Activated CD4-positive, alpha-beta T cell treated with anti-CD3 and anti-CD28 coated beads, Interleukin-2, amount 10 ng/mL, durations not matched to agents 7 days and 5 days (primary cell): Measurements from ENCODE around the gene PTPRN. TPM values are rescaled to one million over a fixed set of nuclear protein-coding genes. Genes with fewer than 3 reads are reported as not detected.
A peak's percentile ranks its signal among the peaks of the same experiment; 100 is the strongest.

Experiments used
- CTCF ChIA-PET: fragments of 350-600 bp; sonication (Branson Sonifier 250); formaldehyde crosslinking; loops from one replicate; lab custom pipeline; 2021; ENCODE audit warnings: antibody characterized with exemption; lab: Charles Lee
- POLR2A ChIA-PET: fragments of 350-600 bp; sonication (Branson Sonifier 250); formaldehyde crosslinking; loops from one replicate; lab custom pipeline; 2021; ENCODE audit warnings: antibody characterized with exemption; lab: Charles Lee
- DNase-seq: peaks from one replicate; pipeline ENCODE4 v3.0.0-alpha.2; 2020
- H3K27ac Mint-ChIP-seq: one replicate; pipeline ENCODE4 v1.8.0; 2021; ENCODE audit warnings: mild to moderate bottlenecking, moderate library complexity, mixed read lengths
- H3K27me3 Mint-ChIP-seq: one replicate; pipeline ENCODE4 v1.8.0; 2021; ENCODE audit warnings: mixed read lengths
- H3K36me3 Mint-ChIP-seq: one replicate; pipeline ENCODE4 v1.8.0; 2021; ENCODE audit warnings: low read depth, mixed read lengths
- H3K4me1 Mint-ChIP-seq: one replicate; pipeline ENCODE4 v1.8.0; 2021; ENCODE audit warnings: mixed read lengths
- H3K4me3 Mint-ChIP-seq: one replicate; pipeline ENCODE4 v1.8.0; 2021; ENCODE audit warnings: mild to moderate bottlenecking, moderate library complexity, mixed read lengths
- H3K9me3 Mint-ChIP-seq: one replicate; pipeline ENCODE4 v1.8.0; 2021; ENCODE audit warnings: mixed read lengths
- microRNA-seq: library from miRNA; unstranded; fragments of <30 nt; microRNA quantifications from one replicate; pipeline ENCODE4 v1.2.0, GENCODE V29; 2021; ENCODE audit warnings: borderline microRNAs expressed, borderline replicate concordance
- total RNA-seq, 2 experiments: library from RNA; stranded (reverse); gene quantifications; one replicate each; pipeline ENCODE4 v1.2.3, GENCODE V29; 2021

The PTPRN gene
- total RNA-seq, 2 experiments from 2014 or later: not detected

- no peak for DNase-seq
- H3K27me3 Mint-ChIP-seq: no peaks in the 10 kb centered on the region
- peaks cover 52% of the 10 kb centered on the region for H3K36me3 Mint-ChIP-seq
- peaks cover 77% of the 10 kb centered on the region for H3K4me1 Mint-ChIP-seq
- ChIA-PET POLR2A (no interaction called here), CTCF (interaction anchor here (1.5 to 2.9 kb wide), 3 partner anchors 8 to 44 kb away, joined by 6 to 15 read pairs (median 14); partner anchors contain the start of genes ANKZF1, ATG9A and TUBA4A)
- no peaks in the 10 kb centered on the region for H3K9me3 Mint-ChIP-seq
- peak overlapping the region; percentile 99 for H3K4me3 Mint-ChIP-seq
- peak overlapping the region; percentile 99 for H3K27ac Mint-ChIP-seq
These were observed 62.6 kb downstream of the PTPRN start for GRCh38 chr2:219246559-219246958.

GRCh38 chr2:219245899-219246230 lies 63.3 kb downstream of the PTPRN start:
- Mint-ChIP-seq H3K4me1 (peaks cover 70% of the 10 kb centered on the region), H3K9me3 (no peaks in the 10 kb centered on the region), H3K27me3 (no peaks in the 10 kb centered on the region), H3K36me3 (peaks cover 45% of the 10 kb centered on the region), H3K4me3 (peak overlapping the region; percentile 99), H3K27ac (peak overlapping the region; percentile 99)
- POLR2A ChIA-PET: interaction anchor here (1.4 kb wide), 1 partner anchor 8 kb away, joined by 5 read pairs; the partner anchor contains the start of gene TUBA4A
- CTCF ChIA-PET: interaction anchor here (0.9 to 2.9 kb wide), 11 partner anchors 9 to 348 kb away, joined by 3 to 15 read pairs (median 5); partner anchors contain the start of genes ANKZF1, ATG9A, TUBA4A and ZFAND2B
- peak; percentile 32 for DNase-seq

- peak within 1 kb of the TSS; percentile 99 for H3K4me3 Mint-ChIP-seq
- peak; percentile 89 for DNase-seq
- H3K27ac Mint-ChIP-seq: peak within 1 kb of the TSS; percentile 99
- H3K9me3 Mint-ChIP-seq: no peaks in the 10 kb centered on the region
- peaks cover 40% of the 10 kb centered on the region for H3K36me3 Mint-ChIP-seq
- H3K4me1 Mint-ChIP-seq: peaks cover 65% of the 10 kb centered on the region
- no peaks in the 10 kb centered on the region for H3K27me3 Mint-ChIP-seq
- ChIA-PET POLR2A (interaction anchor here (1.0 to 1.4 kb wide), 2 partner anchors 9 to 10 kb away, joined by 4 to 5 read pairs; partner anchors contain the start of gene TUBA4A), CTCF (interaction anchor here (0.9 to 2.9 kb wide), 14 partner anchors 10 to 348 kb away, joined by 3 to 15 read pairs (median 4); partner anchors contain the start of genes ABCB6, ANKZF1, ATG9A and TUBA4A)
These were observed 63.9 kb downstream of the PTPRN start, which contains the start of the genes GLB1L and STK16 for GRCh38 chr2:219245148-219245898. Gene GLB1L, minus strand, starts transcription at chr2:219245444. Its CDS starts 1,871 bp downstream, at chr2:219243573. Gene STK16, plus strand, starts transcription at chr2:219245479. Its CDS starts 521 bp downstream, at chr2:219246000.

- no peak for DNase-seq
- H3K9me3 Mint-ChIP-seq: no peaks in the 10 kb centered on the region
- H3K36me3 Mint-ChIP-seq: peaks cover 34% of the 10 kb centered on the region
- peaks cover 59% of the 10 kb centered on the region for H3K4me1 Mint-ChIP-seq
- CTCF ChIA-PET: interaction anchor here (0.9 to 2.9 kb wide), 13 partner anchors 10 to 347 kb away, joined by 3 to 15 read pairs (median 4); partner anchors contain the start of genes ABCB6, ANKZF1, ATG9A and TUBA4A
- H3K27ac Mint-ChIP-seq: peak overlapping the region; percentile 99
- no peaks in the 10 kb centered on the region for H3K27me3 Mint-ChIP-seq
- peak overlapping the region; percentile 99 for H3K4me3 Mint-ChIP-seq
- POLR2A ChIA-PET: interaction anchor here (1.0 to 1.4 kb wide), 2 partner anchors 9 to 10 kb away, joined by 4 to 5 read pairs; partner anchors contain the start of gene TUBA4A
These were observed 64.4 kb downstream of the PTPRN start for GRCh38 chr2:219244789-219245147.

- ChIA-PET POLR2A (no interaction called here), CTCF (interaction anchor here (1.1 to 1.2 kb wide), 2 partner anchors 13 to 15 kb away, joined by 3 to 4 read pairs; no protein-coding TSS in a partner anchor)
- Mint-ChIP-seq H3K4me3 (peak overlapping the region; percentile 5), H3K27me3 (no peaks in the 10 kb centered on the region), H3K36me3 (peaks cover 21% of the 10 kb centered on the region), H3K9me3 (no peaks in the 10 kb centered on the region), H3K27ac (peak overlapping the region; percentile 59), H3K4me1 (peaks cover 45% of the 10 kb centered on the region)
- DNase-seq: no peak
These were observed 65.9 kb downstream of the PTPRN start for GRCh38 chr2:219243291-219243761.

Small RNAs within 50 kb of the gene (microRNA-seq; reads per million reads assigned to microRNA genes)
- not detected for gene MIR153-1

Other genes starting within 250 kb of the PTPRN start
- not detected for gene IHH, start 248.5 kb downstream of the PTPRN start, total RNA-seq
- 10 to 100 TPM; 18.1 to 20.3 TPM for gene NHEJ1, start 148.6 kb downstream of the PTPRN start, total RNA-seq
- 1 to 10 TPM; 2.3 to 2.8 TPM for gene SLC23A3, start 139.4 kb downstream of the PTPRN start, total RNA-seq
- 10 to 100 TPM; 79.6 to 79.8 TPM for gene CNPPD1, start 132.5 kb downstream of the PTPRN start, total RNA-seq
- 100 to 1,000 TPM in 1 of 2 experiments, 10 to 100 TPM in 1; 95.1 to 102 TPM for gene RETREG2, start 131.1 kb downstream of the PTPRN start, total RNA-seq
- gene ZFAND2B, start 102.6 kb downstream of the PTPRN start, total RNA-seq: 10 to 100 TPM; 49.1 to 60.2 TPM
- 10 to 100 TPM; 10.0 to 10.3 TPM for gene ABCB6, start 90.4 kb downstream of the PTPRN start, total RNA-seq
- 10 to 100 TPM; 48.5 to 52.9 TPM for gene ATG9A, start 79.8 kb downstream of the PTPRN start, total RNA-seq
- gene ANKZF1, start 79.6 kb downstream of the PTPRN start, total RNA-seq: 100 to 1,000 TPM in 1 of 2 experiments, 10 to 100 TPM in 1; 92.0 to 100 TPM
- 1 to 10 TPM; 3.3 to 3.4 TPM for gene GLB1L, start 64.0 kb downstream of the PTPRN start, total RNA-seq
- 10 to 100 TPM; 33.0 to 33.5 TPM for gene STK16, start 63.9 kb downstream of the PTPRN start, total RNA-seq
- not detected for gene TUBA4B, start 56.2 kb downstream of the PTPRN start, total RNA-seq
- gene TUBA4A, start 55.5 kb downstream of the PTPRN start, total RNA-seq: 100 to 1,000 TPM; 261 to 339 TPM
- gene DNAJB2, start 30.0 kb downstream of the PTPRN start, total RNA-seq: 10 to 100 TPM; 38.2 to 40.9 TPM
- not detected for gene RESP18, start 23.3 kb upstream of the PTPRN start, total RNA-seq
- gene DNPEP, start 78.5 kb upstream of the PTPRN start, total RNA-seq: 10 to 100 TPM; 58.8 to 64.9 TPM
- not detected for gene DES, start 109.0 kb upstream of the PTPRN start, total RNA-seq
- 1 to 10 TPM; 2.0 to 2.6 TPM for gene SPEG, start 125.4 kb upstream of the PTPRN start, total RNA-seq
- gene GMPPA, start 189.5 kb upstream of the PTPRN start, total RNA-seq: 10 to 100 TPM; 34.5 to 40.5 TPM
- not detected for gene ASIC4, start 205.1 kb upstream of the PTPRN start, total RNA-seq
- gene CHPF, start 234.4 kb upstream of the PTPRN start, total RNA-seq: 1 to 10 TPM; 6.4 to 7.8 TPM
- under 1 TPM; 0.44 to 0.69 TPM for gene TMEM198, start 234.6 kb upstream of the PTPRN start, total RNA-seq